ENCODE measurements around the gene UBQLN1.

The UBQLN1 gene

GRCh38 chr9:83681490-83681889 is 26.3 kb downstream of the UBQLN1 start:
- no peak overlapping the region for H3K27ac ChIP-seq (ENCODE audit: low read length)
- peaks cover 44% of the 10 kb centered on the region for H3K36me3 ChIP-seq (ENCODE audit: control insufficient read depth, low read depth, low read length)
- H3K4me3 ChIP-seq (ENCODE audit: low read length), result no peak overlapping the region

GRCh38 chr9:83680233-83680632 is 27.5 kb downstream of the UBQLN1 start:
- Histone ChIP-seq H3K36me3 (ENCODE audit: control insufficient read depth, low read depth, low read length) (peaks cover 51% of the 10 kb centered on the region), H3K27ac (ENCODE audit: low read length) (no peak overlapping the region)

More at GRCh38 chr9:83681490-83681889, 26.3 kb downstream of the UBQLN1 start:
- H3K9me3 ChIP-seq (ENCODE audit: control insufficient read depth, low read depth, low read length), result no peaks in the 10 kb centered on the region
- peaks cover 9% of the 10 kb centered on the region for H3K4me1 ChIP-seq (ENCODE audit: control insufficient read depth, low read depth, low read length)
- H3K9ac ChIP-seq (ENCODE audit: low read length), result no peak overlapping the region
- H3K27me3 ChIP-seq (ENCODE audit: control insufficient read depth, insufficient read depth, low read length), result no peaks in the 10 kb centered on the region

GRCh38 chr9:83677596-83677995 is 30.2 kb downstream of the UBQLN1 start:
- Histone ChIP-seq H3K9me3 (ENCODE audit: control insufficient read depth, low read depth, low read length) (no peaks in the 10 kb centered on the region), H3K27me3 (ENCODE audit: control insufficient read depth, insufficient read depth, low read length) (no peaks in the 10 kb centered on the region), H3K27ac (ENCODE audit: low read length) (no peak overlapping the region), H3K36me3 (ENCODE audit: control insufficient read depth, low read depth, low read length) (peaks cover 61% of the 10 kb centered on the region), H3K4me1 (ENCODE audit: control insufficient read depth, low read depth, low read length) (peaks cover 9% of the 10 kb centered on the region), H3K4me3 (ENCODE audit: low read length) (no peak overlapping the region), H3K9ac (ENCODE audit: low read length) (no peak overlapping the region)

More at GRCh38 chr9:83680233-83680632, 27.5 kb downstream of the UBQLN1 start:
- no peak overlapping the region for H3K4me3 ChIP-seq (ENCODE audit: low read length)
- peaks cover 9% of the 10 kb centered on the region for H3K4me1 ChIP-seq (ENCODE audit: control insufficient read depth, low read depth, low read length)
- H3K9me3 ChIP-seq (ENCODE audit: control insufficient read depth, low read depth, low read length), result no peaks in the 10 kb centered on the region
- no peak overlapping the region for H3K9ac ChIP-seq (ENCODE audit: low read length)
- H3K27me3 ChIP-seq (ENCODE audit: control insufficient read depth, insufficient read depth, low read length), result no peaks in the 10 kb centered on the region

- no peaks in the 10 kb centered on the region for H3K9me3 ChIP-seq (ENCODE audit: control insufficient read depth, low read depth, low read length)
- no peak overlapping the region for H3K9ac ChIP-seq (ENCODE audit: low read length)
- H3K27me3 ChIP-seq (ENCODE audit: control insufficient read depth, insufficient read depth, low read length), result no peaks in the 10 kb centered on the region
- H3K4me1 ChIP-seq (ENCODE audit: control insufficient read depth, low read depth, low read length), result peaks cover 3% of the 10 kb centered on the region
- peaks cover 61% of the 10 kb centered on the region for H3K36me3 ChIP-seq (ENCODE audit: control insufficient read depth, low read depth, low read length)
- no peak overlapping the region for H3K27ac ChIP-seq (ENCODE audit: low read length)
- no peak overlapping the region for H3K4me3 ChIP-seq (ENCODE audit: low read length)
Observed at GRCh38 chr9:83675466-83675865, 32.3 kb downstream of the UBQLN1 start.

- Histone ChIP-seq H3K36me3 (ENCODE audit: control insufficient read depth, low read depth, low read length) (peaks cover 46% of the 10 kb centered on the region), H3K27ac (ENCODE audit: low read length) (no peak overlapping the region), H3K4me3 (ENCODE audit: low read length) (no peak overlapping the region), H3K4me1 (ENCODE audit: control insufficient read depth, low read depth, low read length) (no peaks in the 10 kb centered on the region), H3K9me3 (ENCODE audit: control insufficient read depth, low read depth, low read length) (no peaks in the 10 kb centered on the region), H3K27me3 (ENCODE audit: control insufficient read depth, insufficient read depth, low read length) (no peaks in the 10 kb centered on the region), H3K9ac (ENCODE audit: low read length) (no peak overlapping the region)
Observed at GRCh38 chr9:83671451-83671850, 36.3 kb downstream of the UBQLN1 start.

- no peak overlapping the region for H3K9ac ChIP-seq (ENCODE audit: low read length)
- H3K36me3 ChIP-seq (ENCODE audit: control insufficient read depth, low read depth, low read length), result peaks cover 48% of the 10 kb centered on the region
- H3K4me3 ChIP-seq (ENCODE audit: low read length), result no peak overlapping the region
- no peak overlapping the region for H3K27ac ChIP-seq (ENCODE audit: low read length)
- H3K4me1 ChIP-seq (ENCODE audit: control insufficient read depth, low read depth, low read length), result no peaks in the 10 kb centered on the region
- no peaks in the 10 kb centered on the region for H3K9me3 ChIP-seq (ENCODE audit: control insufficient read depth, low read depth, low read length)
- no peaks in the 10 kb centered on the region for H3K27me3 ChIP-seq (ENCODE audit: control insufficient read depth, insufficient read depth, low read length)
Observed at GRCh38 chr9:83670381-83670780, 37.4 kb downstream of the UBQLN1 start.

- Histone ChIP-seq H3K27ac (ENCODE audit: low read length) (no peak overlapping the region), H3K4me1 (ENCODE audit: control insufficient read depth, low read depth, low read length) (no peaks in the 10 kb centered on the region), H3K36me3 (ENCODE audit: control insufficient read depth, low read depth, low read length) (peaks cover 47% of the 10 kb centered on the region), H3K4me3 (ENCODE audit: low read length) (no peak overlapping the region), H3K27me3 (ENCODE audit: control insufficient read depth, insufficient read depth, low read length) (no peaks in the 10 kb centered on the region), H3K9me3 (ENCODE audit: control insufficient read depth, low read depth, low read length) (no peaks in the 10 kb centered on the region), H3K9ac (ENCODE audit: low read length) (no peak overlapping the region)
Observed at GRCh38 chr9:83669067-83669466, 38.7 kb downstream of the UBQLN1 start.

- Histone ChIP-seq H3K27ac (ENCODE audit: low read length) (no peak overlapping the region), H3K4me3 (ENCODE audit: low read length) (no peak overlapping the region), H3K36me3 (ENCODE audit: control insufficient read depth, low read depth, low read length) (peaks cover 65% of the 10 kb centered on the region), H3K9ac (ENCODE audit: low read length) (no peak overlapping the region), H3K4me1 (ENCODE audit: control insufficient read depth, low read depth, low read length) (no peaks in the 10 kb centered on the region), H3K27me3 (ENCODE audit: control insufficient read depth, insufficient read depth, low read length) (no peaks in the 10 kb centered on the region), H3K9me3 (ENCODE audit: control insufficient read depth, low read depth, low read length) (no peaks in the 10 kb centered on the region)
Observed at GRCh38 chr9:83665580-83666200, 42.1 kb downstream of the UBQLN1 start.

GRCh38 chr9:83662933-83663332 is 44.8 kb downstream of the UBQLN1 start:
- H3K27ac ChIP-seq (ENCODE audit: low read length), result no peak overlapping the region
- peaks cover 77% of the 10 kb centered on the region for H3K36me3 ChIP-seq (ENCODE audit: control insufficient read depth, low read depth, low read length)

GRCh38 chr9:83656952-83657351 is 50.8 kb downstream of the UBQLN1 start:
- H3K36me3 ChIP-seq (ENCODE audit: control insufficient read depth, low read depth, low read length), result peaks cover 68% of the 10 kb centered on the region
- no peak overlapping the region for H3K4me3 ChIP-seq (ENCODE audit: low read length)
- no peak overlapping the region for H3K27ac ChIP-seq (ENCODE audit: low read length)

More at GRCh38 chr9:83662933-83663332, 44.8 kb downstream of the UBQLN1 start:
- Histone ChIP-seq H3K9ac (ENCODE audit: low read length) (no peak overlapping the region), H3K4me1 (ENCODE audit: control insufficient read depth, low read depth, low read length) (no peaks in the 10 kb centered on the region), H3K27me3 (ENCODE audit: control insufficient read depth, insufficient read depth, low read length) (no peaks in the 10 kb centered on the region), H3K9me3 (ENCODE audit: control insufficient read depth, low read depth, low read length) (no peaks in the 10 kb centered on the region), H3K4me3 (ENCODE audit: low read length) (no peak overlapping the region)

GRCh38 chr9:83656032-83656680 is 51.6 kb downstream of the UBQLN1 start:
- Histone ChIP-seq H3K9me3 (ENCODE audit: control insufficient read depth, low read depth, low read length) (no peaks in the 10 kb centered on the region), H3K27me3 (ENCODE audit: control insufficient read depth, insufficient read depth, low read length) (no peaks in the 10 kb centered on the region), H3K4me1 (ENCODE audit: control insufficient read depth, low read depth, low read length) (no peaks in the 10 kb centered on the region), H3K36me3 (ENCODE audit: control insufficient read depth, low read depth, low read length) (peaks cover 67% of the 10 kb centered on the region), H3K27ac (ENCODE audit: low read length) (no peak overlapping the region), H3K9ac (ENCODE audit: low read length) (no peak overlapping the region), H3K4me3 (ENCODE audit: low read length) (no peak overlapping the region)

More at GRCh38 chr9:83656952-83657351, 50.8 kb downstream of the UBQLN1 start:
- Histone ChIP-seq H3K9me3 (ENCODE audit: control insufficient read depth, low read depth, low read length) (no peaks in the 10 kb centered on the region), H3K9ac (ENCODE audit: low read length) (no peak overlapping the region), H3K27me3 (ENCODE audit: control insufficient read depth, insufficient read depth, low read length) (no peaks in the 10 kb centered on the region), H3K4me1 (ENCODE audit: control insufficient read depth, low read depth, low read length) (no peaks in the 10 kb centered on the region)

GRCh38 chr9:83655433-83655832 is 52.3 kb downstream of the UBQLN1 start:
- Histone ChIP-seq H3K4me3 (ENCODE audit: low read length) (no peak overlapping the region), H3K27ac (ENCODE audit: low read length) (no peak overlapping the region), H3K27me3 (ENCODE audit: control insufficient read depth, insufficient read depth, low read length) (no peaks in the 10 kb centered on the region), H3K36me3 (ENCODE audit: control insufficient read depth, low read depth, low read length) (peaks cover 62% of the 10 kb centered on the region), H3K9me3 (ENCODE audit: control insufficient read depth, low read depth, low read length) (no peaks in the 10 kb centered on the region), H3K4me1 (ENCODE audit: control insufficient read depth, low read depth, low read length) (no peaks in the 10 kb centered on the region), H3K9ac (ENCODE audit: low read length) (no peak overlapping the region)

Measured in iPS-18a (cell line).